ENCODE results near the gene PPM1H.

Gene PPM1H

GRCh38 chr12:62656591-62657362, 278.2 kb downstream of the PPM1H start:
- Histone ChIP-seq H3K4me3 (ENCODE audit: low read length) (no peak overlapping the region), H3K9me3 (ENCODE audit: insufficient read depth, low read length) (no peaks in the 10 kb centered on the region), H3K9ac (ENCODE audit: low read length) (no peak overlapping the region), H3K4me1 (ENCODE audit: low read length) (no peaks in the 10 kb centered on the region), H2AFZ (ENCODE audit: low read depth, low read length) (no peak overlapping the region), H3K4me2 (ENCODE audit: low read length) (no peak overlapping the region), H4K20me1 (ENCODE audit: insufficient read depth, low read length) (no peaks in the 10 kb centered on the region), H3K27me3 (ENCODE audit: low read depth, low read length) (no peaks in the 10 kb centered on the region), H3K27ac (ENCODE audit: low read length) (no peak overlapping the region), H3K36me3 (replicated peaks; ENCODE audit: low read depth, low read length) (no peaks in the 10 kb centered on the region), H3K79me2 (ENCODE audit: low read length) (no peaks in the 10 kb centered on the region)
- no peak for TF ChIP-seq CTCF (IDR thresholded peaks at IDR 0.05; ENCODE audit: low read depth, low read length)

GRCh38 chr12:62655666-62656151, 279.2 kb downstream of the PPM1H start:
- H3K4me2 ChIP-seq (ENCODE audit: low read length): no peak overlapping the region

GRCh38 chr12:62654326-62655241, 280.4 kb downstream of the PPM1H start:
- Histone ChIP-seq H3K9me3 (ENCODE audit: insufficient read depth, low read length) (no peaks in the 10 kb centered on the region), H3K9ac (ENCODE audit: low read length) (no peak overlapping the region), H3K4me3 (ENCODE audit: low read length) (no peak overlapping the region), H3K36me3 (replicated peaks; ENCODE audit: low read depth, low read length) (no peaks in the 10 kb centered on the region), H2AFZ (ENCODE audit: low read depth, low read length) (no peak overlapping the region), H3K4me2 (ENCODE audit: low read length) (no peak overlapping the region), H3K27ac (ENCODE audit: low read length) (no peak overlapping the region), H3K79me2 (ENCODE audit: low read length) (no peaks in the 10 kb centered on the region), H3K4me1 (ENCODE audit: low read length) (no peaks in the 10 kb centered on the region), H3K27me3 (ENCODE audit: low read depth, low read length) (no peaks in the 10 kb centered on the region), H4K20me1 (ENCODE audit: insufficient read depth, low read length) (no peaks in the 10 kb centered on the region)
- TF ChIP-seq CTCF (IDR thresholded peaks at IDR 0.05; ENCODE audit: low read depth, low read length) (no peak), EZH2phosphoT487 (IDR thresholded peaks at IDR 0.05; ENCODE audit: low read depth) (no peak)

More at GRCh38 chr12:62655666-62656151, 279.2 kb downstream of the PPM1H start:
- H3K4me1 ChIP-seq (ENCODE audit: low read length): no peaks in the 10 kb centered on the region
- H3K9ac ChIP-seq (ENCODE audit: low read length): no peak overlapping the region
- H3K36me3 ChIP-seq (replicated peaks; ENCODE audit: low read depth, low read length): no peaks in the 10 kb centered on the region
- H3K4me3 ChIP-seq (ENCODE audit: low read length): no peak overlapping the region
- no peak overlapping the region for H3K27ac ChIP-seq (ENCODE audit: low read length)
- H4K20me1 ChIP-seq (ENCODE audit: insufficient read depth, low read length): no peaks in the 10 kb centered on the region
- no peaks in the 10 kb centered on the region for H3K27me3 ChIP-seq (ENCODE audit: low read depth, low read length)
- H3K9me3 ChIP-seq (ENCODE audit: insufficient read depth, low read length): no peaks in the 10 kb centered on the region
- no peaks in the 10 kb centered on the region for H3K79me2 ChIP-seq (ENCODE audit: low read length)
- no peak overlapping the region for H2AFZ ChIP-seq (ENCODE audit: low read depth, low read length)
- TF ChIP-seq EZH2phosphoT487 (IDR thresholded peaks at IDR 0.05; ENCODE audit: low read depth): no peak
- TF ChIP-seq CTCF (IDR thresholded peaks at IDR 0.05; ENCODE audit: low read depth, low read length): no peak

GRCh38 chr12:62653740-62654139, 281.2 kb downstream of the PPM1H start:
- no peaks in the 10 kb centered on the region for H4K20me1 ChIP-seq (ENCODE audit: insufficient read depth, low read length)
- H3K36me3 ChIP-seq (replicated peaks; ENCODE audit: low read depth, low read length): no peaks in the 10 kb centered on the region
- no peak overlapping the region for H3K4me2 ChIP-seq (ENCODE audit: low read length)
- no peak overlapping the region for H3K27ac ChIP-seq (ENCODE audit: low read length)
- no peaks in the 10 kb centered on the region for H3K4me1 ChIP-seq (ENCODE audit: low read length)
- H3K4me3 ChIP-seq (ENCODE audit: low read length): no peak overlapping the region
- no peaks in the 10 kb centered on the region for H3K27me3 ChIP-seq (ENCODE audit: low read depth, low read length)
- no peaks in the 10 kb centered on the region for H3K79me2 ChIP-seq (ENCODE audit: low read length)
- H3K9me3 ChIP-seq (ENCODE audit: insufficient read depth, low read length): no peaks in the 10 kb centered on the region
- TF ChIP-seq EZH2phosphoT487 (IDR thresholded peaks at IDR 0.05; ENCODE audit: low read depth) (no peak), CTCF (IDR thresholded peaks at IDR 0.05; ENCODE audit: low read depth, low read length) (no peak)
- no peak overlapping the region for H3K9ac ChIP-seq (ENCODE audit: low read length)
- H2AFZ ChIP-seq (ENCODE audit: low read depth, low read length): no peak overlapping the region

Measured in OCI-LY3 (cell line).